ENCODE results near the gene TINAGL1. TPM values are rescaled to one million over a fixed set of nuclear protein-coding genes. Genes with fewer than 3 reads are reported as not detected.

The TINAGL1 gene
- total RNA-seq, 4 donors from 2014 or later, result 89.7 to 661 (median 197) TPM

- ATAC-seq (ENCODE audit: low FRiP score) (no peak), DNase-seq (ENCODE audit: low spot score) (no peak)
- TF ChIP-seq CTCF (IDR thresholded peaks at IDR 0.05), result no peak
These were observed 23.8 kb upstream of the TINAGL1 start for GRCh38 chr1:31552489-31552888.

GRCh38 chr1:31556481-31557006, 19.8 kb upstream of the TINAGL1 start:
- no peak for DNase-seq (ENCODE audit: low spot score)
- ATAC-seq (ENCODE audit: low FRiP score), result no peak
- no peak for TF ChIP-seq CTCF (IDR thresholded peaks at IDR 0.05)

GRCh38 chr1:31559715-31560114, 16.6 kb upstream of the TINAGL1 start:
- no peak for TF ChIP-seq CTCF (IDR thresholded peaks at IDR 0.05)
- no peak for ATAC-seq (ENCODE audit: low FRiP score)
- DNase-seq (ENCODE audit: low spot score), result no peak

GRCh38 chr1:31560394-31560793, 15.9 kb upstream of the TINAGL1 start:
- TF ChIP-seq CTCF (IDR thresholded peaks at IDR 0.05), result no peak
- ATAC-seq (ENCODE audit: low FRiP score), result no peak
- DNase-seq (ENCODE audit: low spot score), result no peak

- ATAC-seq (ENCODE audit: low FRiP score) (no peak), DNase-seq (ENCODE audit: low spot score) (no peak)
- TF ChIP-seq CTCF (IDR thresholded peaks at IDR 0.05), result no peak
These were observed 13.5 kb upstream of the TINAGL1 start for GRCh38 chr1:31562707-31563360.

- ATAC-seq (ENCODE audit: low FRiP score) (peak; percentile 10), DNase-seq (ENCODE audit: low spot score) (no peak)
- no peak for TF ChIP-seq CTCF (IDR thresholded peaks at IDR 0.05)
These were observed 11.7 kb upstream of the TINAGL1 start for GRCh38 chr1:31564606-31564989.

GRCh38 chr1:31567956-31568570, 8.3 kb upstream of the TINAGL1 start:
- no peak for TF ChIP-seq CTCF (IDR thresholded peaks at IDR 0.05)
- DNase-seq (ENCODE audit: low spot score) (no peak), ATAC-seq (ENCODE audit: low FRiP score) (no peak)
